DLD1 (cell line): ENCODE results near the gene BRD2.

ENCODE experiments used
- in situ Hi-C: cut with HindIII; loops from 2 replicates; pipeline ENCODE4 v1.10.0; 2017; ENCODE audit warnings: low sequenced_read_pairs

Gene BRD2

GRCh38 chr6:32947552-32948465, 20.6 kb upstream of the BRD2 start:
- in situ Hi-C loops = no loop called here

DNA sequence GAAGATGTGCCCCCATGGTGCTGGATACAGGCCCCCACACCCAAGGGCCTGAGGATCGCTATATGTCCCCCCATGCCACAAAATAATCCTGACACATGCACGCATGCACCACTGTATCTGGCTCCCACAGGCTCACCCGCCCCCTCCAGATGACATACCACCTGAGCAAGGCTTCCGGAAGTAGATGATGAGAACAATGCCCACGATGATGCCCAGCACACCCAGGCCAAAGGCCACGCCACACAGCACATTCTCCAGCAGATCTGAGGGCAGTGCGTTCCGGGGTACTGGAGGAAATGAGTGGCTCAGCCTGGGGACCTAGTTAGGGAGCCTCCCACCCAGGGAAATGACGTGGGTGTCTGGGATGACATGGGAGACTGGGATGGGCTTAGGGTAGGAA, 19.3 kb upstream of the BRD2 start:
- in situ Hi-C loops = no loop called here

- in situ Hi-C loops = no loop called here
Observed at GRCh38 chr6:32950010-32950409, 18.4 kb upstream of the BRD2 start.

DNA sequence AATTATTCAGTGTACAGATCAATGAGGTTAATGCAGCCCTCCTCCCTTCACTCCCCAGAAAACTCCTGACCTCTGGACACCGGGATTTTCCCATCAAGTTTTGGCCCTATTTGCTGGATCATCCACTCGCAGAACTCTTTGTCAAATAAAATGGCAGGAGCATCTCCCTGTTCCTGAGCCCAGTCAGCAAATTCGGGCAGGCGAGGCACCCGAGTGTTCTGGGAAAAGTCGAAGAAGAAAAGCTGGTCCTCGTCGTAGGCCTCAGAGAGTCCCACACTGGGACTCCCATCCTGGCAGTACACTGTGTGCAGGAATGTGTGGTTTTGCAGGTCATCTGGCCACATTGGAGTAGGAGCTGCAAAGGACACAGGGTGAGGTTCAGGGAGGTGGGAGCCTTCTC, 17.9 kb upstream of the BRD2 start:
- in situ Hi-C loops = no loop called here

GRCh38 chr6:32952817-32953739, 15.3 kb upstream of the BRD2 start, which contains the start of gene HLA-DMA:
Gene HLA-DMA (minus strand): TSS chr6:32953097. CDS start chr6:32953036, 61 bp downstream.
- in situ Hi-C loops = no loop called here

DNA sequence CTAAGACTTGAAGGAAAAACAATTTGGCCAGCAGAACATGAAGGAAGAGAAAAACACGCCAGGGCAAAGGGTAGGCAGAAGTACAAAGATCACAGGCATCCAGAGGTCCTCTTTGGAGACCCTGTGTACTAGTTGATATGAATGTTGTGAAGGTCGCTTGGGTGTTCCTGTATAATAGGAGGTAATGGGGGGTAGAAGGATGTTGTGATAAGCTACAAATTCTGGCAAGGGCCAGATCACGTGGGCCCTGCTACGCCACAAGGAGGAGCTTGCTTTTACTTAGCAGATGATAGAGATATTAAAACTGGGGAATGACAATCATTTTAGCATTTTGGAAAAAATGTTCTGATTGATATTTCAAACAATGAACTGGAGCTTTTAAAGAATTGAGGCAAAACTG, 14.6 kb upstream of the BRD2 start:
- in situ Hi-C loops = no loop called here

GRCh38 chr6:32954267-32954666, 14.1 kb upstream of the BRD2 start:
- in situ Hi-C loops = no loop called here

DNA sequence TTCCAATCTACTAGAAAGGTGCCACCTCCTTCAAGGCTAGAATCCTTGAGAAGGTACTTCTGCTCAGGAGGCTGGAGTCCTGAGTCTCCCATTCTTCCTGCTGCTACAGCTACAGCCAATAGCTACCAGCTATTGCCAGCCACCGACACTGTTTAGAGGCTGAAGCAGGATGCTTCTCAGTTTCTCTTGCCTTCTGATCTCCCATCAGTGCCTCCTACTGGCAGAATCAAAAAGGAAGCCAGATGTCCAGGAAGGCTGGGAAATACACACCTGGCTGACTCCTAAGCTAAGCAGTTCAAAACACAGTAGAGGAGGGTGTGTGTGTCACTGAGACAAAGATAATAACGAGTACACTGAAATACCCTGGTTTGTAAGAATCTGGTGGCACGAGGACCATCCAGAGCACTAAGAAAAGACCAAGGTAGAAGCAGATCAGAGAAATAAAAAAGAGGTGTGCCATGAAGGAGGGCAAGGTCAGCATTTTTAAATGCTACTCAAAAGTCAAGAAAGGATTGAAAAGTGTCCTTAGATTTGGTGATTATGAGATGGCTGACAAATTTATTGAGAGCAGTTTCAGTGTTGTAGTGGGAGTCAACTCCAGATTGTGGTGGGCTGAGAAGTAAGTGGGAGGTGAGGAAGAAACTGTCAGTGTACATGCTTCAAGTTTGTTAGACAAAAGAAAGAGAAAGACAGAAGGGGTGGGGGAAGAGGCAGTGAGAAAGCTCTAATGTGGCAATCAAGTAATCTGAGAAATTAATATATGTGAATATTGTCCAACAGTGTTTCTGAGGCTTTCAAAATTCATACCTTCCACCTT, 13.2 kb upstream of the BRD2 start:
- in situ Hi-C loops = no loop called here

GRCh38 chr6:32956176-32956575, 12.2 kb upstream of the BRD2 start:
- in situ Hi-C loops = no loop called here

GRCh38 chr6:32960563-32960962, 7.8 kb upstream of the BRD2 start:
- in situ Hi-C loops = no loop called here

DNA sequence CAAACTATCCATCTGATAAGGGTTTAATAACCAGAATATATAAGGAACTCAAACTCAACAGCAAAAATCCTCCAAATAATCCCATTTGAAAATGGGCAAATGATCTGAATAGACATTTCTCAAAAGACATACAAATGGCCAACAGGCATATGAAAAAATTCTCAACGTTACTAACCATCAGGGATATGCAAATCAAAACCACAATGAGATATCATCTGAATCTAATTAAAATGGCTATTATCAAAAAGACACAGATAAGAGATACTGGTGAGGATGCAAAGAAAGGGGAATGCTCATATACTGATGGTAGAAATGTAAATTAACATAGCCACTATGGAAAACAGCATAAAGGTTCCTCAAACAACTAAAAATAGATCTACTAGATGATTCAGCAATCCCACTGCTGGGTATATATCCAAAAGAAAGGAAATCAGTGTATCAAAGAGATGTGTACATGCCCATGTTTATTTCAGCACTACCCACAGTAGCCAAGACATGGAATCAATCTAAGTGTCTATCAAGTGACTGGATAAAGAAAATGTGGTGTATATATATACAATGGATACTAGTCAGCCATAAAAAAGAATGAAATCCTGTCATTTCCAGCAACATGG, 6.1 kb upstream of the BRD2 start:
- in situ Hi-C loops = no loop called here

GRCh38 chr6:32963866-32964265, 4.5 kb upstream of the BRD2 start:
- in situ Hi-C loops = no loop called here

GRCh38 chr6:32964776-32965175, 3.6 kb upstream of the BRD2 start:
- in situ Hi-C loops = no loop called here

GRCh38 chr6:32967151-32968091, 973 bp upstream of the BRD2 start:
- in situ Hi-C loops = no loop called here

GRCh38 chr6:32968867-32969684, 682 bp downstream of the BRD2 start:
- in situ Hi-C loops = no loop called here

- in situ Hi-C loops = no loop called here
Observed at GRCh38 chr6:32969685-32970412, 1.5 kb downstream of the BRD2 start.

DNA sequence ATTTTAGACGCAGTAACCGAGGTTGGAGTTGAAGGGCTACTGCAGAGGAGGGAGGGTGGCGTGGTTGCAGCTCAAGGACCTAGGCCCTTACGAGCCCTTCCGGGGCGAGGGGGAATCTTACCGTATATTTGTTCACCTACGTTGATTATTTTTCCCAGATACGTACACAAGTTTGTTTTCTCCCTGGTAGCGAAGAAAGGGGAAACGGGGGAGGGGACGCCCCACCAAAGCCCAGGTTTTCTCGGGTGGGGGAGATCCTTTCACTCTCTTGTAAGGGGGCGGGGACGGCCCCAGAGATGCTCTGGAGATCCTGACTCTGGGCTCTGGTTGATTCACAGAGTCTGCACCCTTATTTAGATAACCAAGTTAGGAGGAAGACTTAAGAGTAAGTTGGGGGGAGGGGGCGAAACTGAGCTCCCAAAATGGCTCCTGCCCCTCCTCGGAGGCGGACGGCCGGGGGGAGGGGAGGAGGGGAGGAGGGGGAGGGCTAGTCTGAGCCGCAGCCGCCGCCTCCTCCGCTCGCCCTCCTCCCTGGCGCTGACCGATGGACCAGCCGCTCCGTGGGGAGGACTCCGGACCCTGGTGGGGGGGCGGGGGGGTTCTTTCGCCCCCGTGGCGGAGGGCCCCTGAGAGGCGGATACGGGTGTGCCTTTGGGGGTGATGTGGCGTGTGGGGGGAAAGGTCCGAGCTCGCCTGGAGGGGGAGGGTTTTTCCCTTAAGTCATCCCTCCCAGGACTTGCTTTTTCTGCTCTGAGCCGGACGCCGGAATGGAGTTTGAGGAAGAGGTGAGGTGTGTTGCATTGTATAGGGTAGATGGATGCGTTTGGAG, 2.2 kb downstream of the BRD2 start:
- in situ Hi-C loops = no loop called here
